ENCODE data around the gene C2CD4C. TPM values are rescaled to one million over a fixed set of nuclear protein-coding genes. Genes with fewer than 3 reads are reported as not detected.

Gene C2CD4C
- polyA plus RNA-seq, 1 donor from 2014 or later = 21.4 TPM

- Histone ChIP-seq H3K36me3 (ENCODE audit: insufficient read depth, low read length) (no peaks in the 10 kb centered on the region), H3K4me3 (ENCODE audit: low read length) (no peak overlapping the region), H3K9me3 (ENCODE audit: low read length) (no peaks in the 10 kb centered on the region), H3K9me2 (ENCODE audit: insufficient read depth, low read length) (no peaks in the 10 kb centered on the region), H2AFZ (ENCODE audit: low read depth, low read length) (no peak overlapping the region), H4K20me1 (ENCODE audit: insufficient read depth) (no peaks in the 10 kb centered on the region), H3K9ac (ENCODE audit: low read length) (no peak overlapping the region), H3K27ac (ENCODE audit: low read length) (no peak overlapping the region), H3K79me2 (replicated peaks; ENCODE audit: insufficient read depth, low read length) (no peaks in the 10 kb centered on the region), H3K27me3 (ENCODE audit: insufficient read depth, low read depth, low read length) (no peaks in the 10 kb centered on the region), H3F3A (ENCODE audit: insufficient read depth, low read length, poor library complexity, severe bottlenecking) (no peaks in the 10 kb centered on the region), H3K4me2 (ENCODE audit: low read length) (no peak overlapping the region)
- TF ChIP-seq TAF1 (IDR thresholded peaks at IDR 0.05; ENCODE audit: low read depth) (no peak), POLR2AphosphoS5 (IDR thresholded peaks at IDR 0.05) (no peak), SMC3 (conservative IDR thresholded peaks at IDR 0.05; ENCODE audit: poor library complexity) (no peak), CTCF (IDR thresholded peaks at IDR 0.05; ENCODE audit: poor library complexity, severe bottlenecking) (no peak), MXI1 (conservative IDR thresholded peaks at IDR 0.05; ENCODE audit: poor library complexity, severe bottlenecking) (no peak), REST (IDR thresholded peaks at IDR 0.05; ENCODE audit: borderline replicate concordance) (no peak), RAD21 (conservative IDR thresholded peaks at IDR 0.05) (no peak), EZH2 (IDR thresholded peaks at IDR 0.05; ENCODE audit: borderline replicate concordance, insufficient read depth, low read length, poor library complexity, severe bottlenecking) (no peak), EP300 (conservative IDR thresholded peaks at IDR 0.05; ENCODE audit: poor library complexity, severe bottlenecking) (no peak)
Measured at GRCh38 chr19:389935-390289, 19.0 kb downstream of the C2CD4C start.

GRCh38 chr19:389255-389934, 19.6 kb downstream of the C2CD4C start:
- no peaks in the 10 kb centered on the region for H3K36me3 ChIP-seq (ENCODE audit: insufficient read depth, low read length)

More at GRCh38 chr19:389255-389934, 19.6 kb downstream of the C2CD4C start:
- no peaks in the 10 kb centered on the region for H3F3A ChIP-seq (ENCODE audit: insufficient read depth, low read length, poor library complexity, severe bottlenecking)
- no peaks in the 10 kb centered on the region for H3K27me3 ChIP-seq (ENCODE audit: insufficient read depth, low read depth, low read length)
- no peak overlapping the region for H2AFZ ChIP-seq (ENCODE audit: low read depth, low read length)
- no peak overlapping the region for H3K9ac ChIP-seq (ENCODE audit: low read length)
- H3K4me2 ChIP-seq (ENCODE audit: low read length) = no peak overlapping the region
- no peaks in the 10 kb centered on the region for H4K20me1 ChIP-seq (ENCODE audit: insufficient read depth)
- no peak overlapping the region for H3K4me3 ChIP-seq (ENCODE audit: low read length)
- H3K9me3 ChIP-seq (ENCODE audit: low read length) = no peaks in the 10 kb centered on the region
- no peak overlapping the region for H3K27ac ChIP-seq (ENCODE audit: low read length)
- TF ChIP-seq RAD21 (conservative IDR thresholded peaks at IDR 0.05) = no peak
- no peak for TF ChIP-seq MXI1 (conservative IDR thresholded peaks at IDR 0.05; ENCODE audit: poor library complexity, severe bottlenecking)
- no peak for TF ChIP-seq TAF1 (IDR thresholded peaks at IDR 0.05; ENCODE audit: low read depth)
- TF ChIP-seq REST (IDR thresholded peaks at IDR 0.05; ENCODE audit: borderline replicate concordance) = no peak
- TF ChIP-seq CTCF (IDR thresholded peaks at IDR 0.05; ENCODE audit: poor library complexity, severe bottlenecking) = no peak
- no peak for TF ChIP-seq EZH2 (IDR thresholded peaks at IDR 0.05; ENCODE audit: borderline replicate concordance, insufficient read depth, low read length, poor library complexity, severe bottlenecking)
- TF ChIP-seq SMC3 (conservative IDR thresholded peaks at IDR 0.05; ENCODE audit: poor library complexity) = no peak
- TF ChIP-seq POLR2AphosphoS5 (IDR thresholded peaks at IDR 0.05) = no peak
- TF ChIP-seq EP300 (conservative IDR thresholded peaks at IDR 0.05; ENCODE audit: poor library complexity, severe bottlenecking) = no peak
- no peaks in the 10 kb centered on the region for H3K79me2 ChIP-seq (replicated peaks; ENCODE audit: insufficient read depth, low read length)
- H3K9me2 ChIP-seq (ENCODE audit: insufficient read depth, low read length) = no peaks in the 10 kb centered on the region

Data from neural cell (in vitro differentiated cells).